ENCODE results near the gene ARHGEF17.

DNA sequence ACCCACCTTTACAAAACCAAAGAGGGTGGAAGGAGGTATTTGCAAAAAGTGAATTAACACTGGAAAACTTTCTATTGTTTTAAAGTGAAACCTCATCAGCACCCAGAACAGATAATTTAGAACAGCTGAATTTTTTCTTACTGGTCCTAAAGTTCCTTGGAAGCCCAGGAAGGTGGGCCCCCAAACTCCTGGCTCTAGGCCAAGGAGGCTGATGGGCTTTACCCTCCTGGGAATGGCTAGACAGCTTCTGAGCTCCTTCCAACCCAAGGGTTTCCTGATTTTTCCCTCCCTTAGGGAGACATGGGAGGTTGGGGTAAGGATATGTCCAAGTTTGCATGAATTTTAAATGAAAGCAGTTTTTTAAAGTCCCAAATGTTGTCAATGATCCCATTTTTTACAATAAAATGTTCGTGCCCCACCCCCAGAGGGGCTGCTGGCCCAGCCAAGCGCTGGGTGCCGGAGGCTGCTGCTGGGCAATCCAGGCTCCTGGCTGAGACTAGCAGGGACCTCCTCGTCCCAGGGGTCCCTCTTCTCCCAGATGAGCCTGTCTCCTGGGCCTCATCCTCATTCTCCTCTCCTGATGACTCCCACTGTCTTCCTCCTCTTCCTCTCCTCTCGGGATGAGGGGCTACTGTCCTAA, 96.5 kb downstream of the ARHGEF17 start:
- no peak for TF ChIP-seq CTCF (IDR thresholded peaks at IDR 0.05; ENCODE audit: low read length)
- TF ChIP-seq EZH2phosphoT487 (IDR thresholded peaks at IDR 0.05; ENCODE audit: low read length): no peak
- TF ChIP-seq EZH2 (optimal IDR thresholded peaks at IDR 0.05; ENCODE audit: low read depth, low read length): no peak

All from MM.1S (cell line).